HG02884 (cell line): Measurements from ENCODE around the gene YLPM1.
A peak's percentile ranks its signal among the peaks of the same experiment; 100 is the strongest.

ENCODE experiments used
- ATAC-seq: cut with Tn5 transposase; IDR thresholded peaks from one replicate; pipeline ENCODE4 v1.9.1; 2021; ENCODE audit warnings: mild to moderate bottlenecking, moderate library complexity; ENCODE audit not compliant: unreplicated experiment

Gene YLPM1

DNA sequence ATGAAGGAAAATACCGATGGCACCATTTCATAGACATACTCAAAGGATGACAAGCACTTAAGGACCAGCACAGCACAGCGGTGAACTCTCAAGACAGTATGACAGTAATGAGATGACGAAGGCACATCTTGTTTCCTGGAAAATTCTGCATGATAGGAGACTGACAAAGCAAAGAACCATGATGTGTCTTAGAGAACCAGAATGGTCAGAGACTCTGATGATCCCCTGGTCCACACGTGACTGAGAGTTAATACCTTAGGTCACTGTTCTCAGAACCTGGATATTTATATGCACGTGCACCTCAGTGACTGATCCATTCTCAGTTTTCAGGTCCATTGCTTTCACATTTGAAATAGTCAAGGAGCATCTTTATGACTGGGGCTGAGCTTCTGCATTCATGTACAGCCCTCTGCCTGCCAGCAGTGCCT lies 77.5 kb downstream of the YLPM1 start:
- no peak for ATAC-seq

DNA sequence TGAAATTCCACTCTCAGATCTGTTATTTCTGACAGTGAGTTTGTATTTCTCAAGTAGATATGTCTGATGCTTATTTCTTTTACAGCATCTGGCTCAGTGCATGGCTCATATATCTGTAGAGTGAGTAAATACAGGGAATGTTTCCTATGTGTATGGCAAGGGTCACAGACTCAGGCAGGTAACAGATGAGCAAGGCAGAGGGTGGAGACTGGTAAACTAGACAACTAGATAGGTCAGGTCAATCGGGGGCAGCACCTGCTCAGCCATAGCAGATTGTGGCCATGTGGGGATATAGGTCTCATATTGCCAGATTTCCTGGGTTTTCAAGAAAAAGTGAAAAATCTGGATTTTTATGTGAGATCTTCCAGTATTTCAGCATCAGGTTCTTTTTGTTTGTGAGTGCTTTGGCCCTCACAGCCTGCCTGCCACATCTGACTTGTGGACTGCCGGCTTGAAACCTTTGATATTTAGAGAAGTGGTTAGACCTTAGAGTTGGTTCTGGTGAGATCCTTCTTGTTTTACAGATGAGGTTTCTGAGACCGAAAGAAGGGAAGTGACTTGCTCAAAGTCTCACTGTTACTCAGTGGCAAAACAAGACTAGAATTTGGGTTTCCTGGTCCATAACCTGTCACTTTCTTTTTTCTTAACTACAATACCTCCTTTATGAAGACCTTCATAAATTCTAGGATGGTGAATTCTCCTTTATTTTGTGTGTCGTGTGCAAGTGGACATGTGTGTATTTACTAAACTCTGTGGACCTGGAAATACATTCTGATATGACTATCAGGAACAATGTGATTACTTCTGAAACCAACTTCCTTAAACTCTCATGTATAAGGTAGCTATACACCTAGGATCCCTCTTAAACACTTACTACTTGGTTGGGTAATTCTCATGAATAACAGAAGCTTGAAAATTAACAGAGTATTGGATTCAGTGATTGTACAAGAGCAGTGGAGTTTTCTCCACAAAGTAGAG lies 78.4 kb downstream of the YLPM1 start:
- ATAC-seq: peak; percentile 85

GRCh38 chr14:74843653-74844052 lies 80.5 kb downstream of the YLPM1 start:
- ATAC-seq: no peak

GRCh38 chr14:74846168-74846567 lies 83.1 kb downstream of the YLPM1 start:
- no peak for ATAC-seq

DNA sequence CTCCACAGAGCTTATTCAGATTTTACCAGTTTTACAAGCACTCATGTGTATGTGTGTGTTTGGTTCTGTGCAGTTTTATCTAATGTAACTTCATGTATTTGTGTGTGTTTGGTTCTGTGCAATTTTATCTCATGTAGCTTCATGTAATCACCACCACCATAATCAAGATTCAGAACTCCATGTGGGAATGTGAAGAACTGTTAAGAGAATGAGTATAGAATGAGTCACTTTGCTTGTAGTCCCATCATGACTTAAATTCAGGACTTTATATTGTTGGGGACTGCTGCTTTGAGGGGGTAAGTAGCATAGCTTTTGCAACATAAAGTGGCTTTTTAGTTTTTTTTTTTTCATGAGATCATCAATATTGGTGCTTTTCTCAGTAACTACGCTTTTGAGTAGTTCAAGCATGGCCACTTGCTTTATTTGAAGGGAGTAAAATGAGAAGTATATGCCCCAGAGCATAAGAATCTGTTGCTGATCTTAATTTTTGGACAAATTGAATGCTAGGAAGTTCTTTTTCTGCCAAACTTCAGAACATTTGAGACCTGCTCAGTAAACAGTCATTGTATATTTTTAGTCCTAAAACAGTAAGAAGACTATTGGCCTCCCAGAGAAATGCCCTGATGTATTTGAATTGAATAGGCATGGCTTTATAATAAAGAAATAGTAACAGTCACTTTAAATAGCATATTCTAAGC lies 84.0 kb downstream of the YLPM1 start:
- no peak for ATAC-seq

DNA sequence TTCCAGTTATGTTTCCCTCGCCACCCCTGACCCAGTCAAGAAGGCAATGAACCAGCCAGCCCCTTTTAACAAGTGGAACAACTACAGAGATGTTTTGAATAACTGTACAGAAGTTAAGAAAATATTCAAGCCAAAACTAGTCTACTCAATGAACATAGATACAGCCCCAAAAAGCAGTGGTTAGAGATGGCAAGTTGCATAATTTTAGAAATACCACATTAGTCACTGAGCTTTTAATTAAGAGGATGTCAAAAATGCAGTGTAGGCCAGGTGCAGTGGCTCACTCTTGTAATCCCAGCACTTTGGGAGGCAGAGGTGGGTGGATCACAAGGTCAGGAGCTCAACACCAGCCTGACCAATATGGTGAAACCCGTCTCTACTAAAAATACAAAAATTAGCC lies 85.7 kb downstream of the YLPM1 start:
- ATAC-seq: no peak

DNA sequence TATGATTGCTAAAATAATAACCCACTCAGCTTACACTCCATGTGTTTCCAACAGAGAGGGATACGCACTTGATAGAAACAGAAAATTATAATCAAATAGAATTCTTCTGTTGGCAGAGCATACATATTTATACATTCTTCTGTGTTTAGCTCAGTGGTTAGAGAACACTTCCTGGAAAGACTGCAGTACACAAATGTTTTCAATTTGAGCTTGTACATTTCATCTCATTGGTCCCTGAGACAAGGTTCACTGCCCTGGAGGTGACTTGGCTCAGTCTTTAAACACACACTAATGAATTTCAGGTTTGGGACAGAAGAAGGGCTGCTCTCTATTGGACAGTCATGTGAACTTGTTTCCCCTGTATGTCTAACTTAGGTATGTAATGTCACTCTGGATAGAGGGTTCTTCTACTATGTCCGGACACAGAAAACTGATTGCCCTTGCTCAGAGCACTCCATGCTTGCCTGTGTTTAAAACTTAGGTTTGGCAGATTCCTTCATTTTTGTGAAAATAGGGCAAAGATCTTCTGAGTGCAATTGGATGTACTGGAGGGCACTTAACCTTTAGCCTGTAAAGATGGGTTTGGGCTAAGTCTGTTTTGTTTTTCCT lies 89.9 kb downstream of the YLPM1 start:
- ATAC-seq: no peak

GRCh38 chr14:74853581-74853980 lies 90.5 kb downstream of the YLPM1 start:
- no peak for ATAC-seq

GRCh38 chr14:74855021-74855420 lies 91.9 kb downstream of the YLPM1 start:
- ATAC-seq: no peak

DNA sequence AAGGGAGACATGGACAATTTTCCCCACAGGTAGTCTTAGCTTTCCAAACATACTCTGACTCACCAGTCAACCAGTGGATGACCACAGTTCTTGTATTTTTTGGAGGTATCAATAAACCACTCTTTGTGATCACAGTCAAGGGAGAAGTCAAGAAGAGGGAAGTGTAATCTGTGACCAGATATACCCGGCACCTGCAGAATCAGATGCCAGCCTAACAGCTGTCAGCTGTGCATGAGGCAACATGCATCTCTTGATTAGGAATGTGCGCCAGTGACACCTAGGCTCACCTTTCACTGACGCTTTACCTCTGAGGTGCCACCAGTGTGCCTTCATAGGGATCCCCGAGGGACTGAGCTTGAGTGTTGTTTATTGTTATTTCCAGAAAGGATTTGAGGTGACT lies 92.8 kb downstream of the YLPM1 start:
- no peak for ATAC-seq

DNA sequence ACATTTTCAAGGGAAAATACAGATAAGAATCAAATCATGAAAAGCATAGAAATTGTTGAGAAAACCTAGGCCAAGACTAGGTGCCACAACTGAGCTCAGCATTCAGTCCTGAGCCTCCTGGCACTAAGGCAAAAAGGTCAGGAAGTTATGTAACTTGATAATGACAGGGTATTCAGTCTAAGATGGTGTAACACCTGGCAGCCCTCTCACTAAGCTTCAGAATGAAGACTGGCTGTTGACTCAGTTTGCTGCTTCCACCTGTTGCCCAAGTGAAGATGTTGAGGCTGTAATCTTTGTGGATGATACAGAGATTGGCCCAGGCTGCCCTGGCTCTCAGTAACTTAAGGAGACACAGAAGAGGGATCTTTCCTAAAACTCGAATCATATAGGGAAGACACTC lies 93.2 kb downstream of the YLPM1 start:
- no peak for ATAC-seq

- ATAC-seq: no peak
Observed at GRCh38 chr14:74858022-74858421, 94.9 kb downstream of the YLPM1 start.

- no peak for ATAC-seq
Observed at GRCh38 chr14:74859757-74860552, 96.8 kb downstream of the YLPM1 start.

GRCh38 chr14:74860899-74861733 lies 98.0 kb downstream of the YLPM1 start:
- no peak for ATAC-seq

- no peak for ATAC-seq
Observed at GRCh38 chr14:74861734-74862090, 98.6 kb downstream of the YLPM1 start.

DNA sequence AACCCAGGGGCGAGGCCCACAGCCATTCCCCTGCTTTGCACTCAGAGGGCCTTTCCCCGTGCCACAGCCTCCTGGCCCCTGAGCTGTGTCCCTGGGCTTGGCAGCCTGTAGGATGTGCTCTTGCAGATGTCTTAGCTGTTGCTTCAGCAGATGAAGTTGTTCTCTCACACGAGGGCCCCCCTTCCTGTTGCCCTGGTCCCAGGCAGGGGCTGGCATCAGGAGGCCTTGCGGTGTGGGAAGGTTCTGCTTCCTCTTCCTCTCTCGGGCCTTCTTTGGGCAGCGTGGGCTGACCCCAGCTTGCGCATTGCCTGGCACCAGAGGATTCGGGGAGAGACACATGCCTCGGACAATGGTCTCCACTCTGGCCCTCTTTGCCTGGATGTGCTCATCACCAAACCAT lies 100.2 kb downstream of the YLPM1 start:
- ATAC-seq: no peak

GRCh38 chr14:74864198-74864597 lies 101.1 kb downstream of the YLPM1 start:
- ATAC-seq: no peak

DNA sequence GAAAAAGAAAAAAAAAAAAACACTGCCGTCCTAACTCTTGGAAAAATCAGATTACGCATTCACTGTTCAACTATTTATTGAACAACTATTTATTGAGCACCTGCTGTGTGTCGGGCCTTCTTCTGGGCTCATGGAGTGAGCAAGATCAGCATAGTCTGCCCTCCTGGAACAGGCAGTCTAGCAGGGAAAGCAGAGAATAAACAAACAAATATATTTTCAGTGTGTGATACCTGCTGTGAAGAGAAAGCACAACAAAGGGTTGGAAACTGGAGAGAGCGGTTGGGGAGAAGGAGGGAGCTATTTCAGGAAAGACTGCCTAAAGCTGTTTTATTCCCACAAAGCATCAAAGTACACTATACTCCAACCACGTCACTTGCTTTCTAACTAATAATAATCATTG lies 102.0 kb downstream of the YLPM1 start:
- ATAC-seq: no peak

DNA sequence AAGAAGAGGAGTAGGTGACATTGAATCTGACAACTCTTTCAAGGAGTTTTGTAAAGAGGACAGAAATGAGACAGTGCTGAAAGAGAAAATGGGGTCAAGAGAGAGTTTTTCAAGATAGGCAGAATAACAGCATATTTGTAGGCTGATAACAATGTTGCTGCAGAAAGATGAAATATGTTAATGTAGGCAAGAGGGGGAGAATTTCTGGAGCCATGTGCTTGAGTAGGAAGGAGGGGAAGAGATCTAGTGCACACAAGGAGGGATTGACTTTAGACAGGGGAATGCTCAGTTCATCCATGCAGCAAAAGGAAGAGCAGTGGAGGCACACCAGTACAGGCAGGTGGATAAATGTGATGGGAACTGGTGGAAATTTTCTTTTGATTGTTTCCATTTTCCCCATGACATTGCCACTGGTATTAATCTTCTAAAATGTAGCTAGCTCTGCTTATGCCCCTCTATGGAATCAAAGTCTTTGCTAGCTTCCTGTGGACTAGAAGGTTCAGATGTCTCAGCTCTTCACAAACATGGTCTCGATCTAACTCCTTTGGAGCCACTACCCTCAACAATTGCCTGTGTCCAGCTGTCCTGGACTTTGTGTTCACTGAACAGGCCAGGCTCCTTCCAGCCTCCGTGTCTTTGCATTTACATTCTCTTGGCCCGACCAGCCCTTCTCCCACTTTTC lies 103.7 kb downstream of the YLPM1 start:
- no peak for ATAC-seq
